Activated effector memory CD4-positive, alpha-beta T cell treated with Interleukin-2 at 50 U/mL for 16 hours (primary cell): ENCODE data around the gene COLEC12.
"Not testable (repeated sequence)": the region's sequence is repeated elsewhere in the genome, so short reads cannot be mapped to it uniquely, and the experiment has no call there.

ENCODE experiments used
- DNase-seq: peaks from one replicate; pipeline ENCODE4 v3.0.0-alpha.2; 2020

COLEC12 gene

GRCh38 chr18:310042-310441 is 190.5 kb downstream of the COLEC12 start:
- no peak for DNase-seq

GRCh38 chr18:308086-308485 is 192.4 kb downstream of the COLEC12 start:
- not testable (repeated sequence) for DNase-seq

- no peak for DNase-seq
These were observed 193.8 kb downstream of the COLEC12 start for GRCh38 chr18:306608-307255.

- no peak for DNase-seq
These were observed 195.4 kb downstream of the COLEC12 start for GRCh38 chr18:305003-305501.

- DNase-seq, result no peak
These were observed 196.9 kb downstream of the COLEC12 start for GRCh38 chr18:303607-304006.

- DNase-seq, result no peak
These were observed 197.5 kb downstream of the COLEC12 start for GRCh38 chr18:303011-303410.

- no peak for DNase-seq
These were observed 198.4 kb downstream of the COLEC12 start for GRCh38 chr18:302097-302496.

GRCh38 chr18:297936-298335 is 202.6 kb downstream of the COLEC12 start:
- DNase-seq, result no peak

- no peak for DNase-seq
These were observed 204.6 kb downstream of the COLEC12 start for GRCh38 chr18:295756-296490.

- no peak for DNase-seq
These were observed 205.9 kb downstream of the COLEC12 start for GRCh38 chr18:294566-294965.

GRCh38 chr18:293536-293935 is 207.0 kb downstream of the COLEC12 start:
- no peak for DNase-seq

- no peak for DNase-seq
These were observed 208.2 kb downstream of the COLEC12 start for GRCh38 chr18:292271-292670.

GRCh38 chr18:289970-290369 is 210.5 kb downstream of the COLEC12 start:
- not testable (repeated sequence) for DNase-seq

GRCh38 chr18:289026-289425 is 211.5 kb downstream of the COLEC12 start:
- DNase-seq, result no peak

GRCh38 chr18:286515-287310 is 213.8 kb downstream of the COLEC12 start:
- no peak for DNase-seq

- DNase-seq, result no peak
These were observed 214.7 kb downstream of the COLEC12 start for GRCh38 chr18:285817-286216.

GRCh38 chr18:275486-275885 is 225.0 kb downstream of the COLEC12 start:
- no peak for DNase-seq

GRCh38 chr18:274313-274712 is 226.2 kb downstream of the COLEC12 start:
- no peak for DNase-seq

GRCh38 chr18:273525-273924 is 227.0 kb downstream of the COLEC12 start:
- no peak for DNase-seq

- no peak for DNase-seq
These were observed 227.9 kb downstream of the COLEC12 start for GRCh38 chr18:272650-273049.

- DNase-seq, result no peak
These were observed 230.9 kb downstream of the COLEC12 start for GRCh38 chr18:269480-270095.

- peak; percentile 86 for DNase-seq
These were observed 232.6 kb downstream of the COLEC12 start, which contains the start of gene THOC1 for GRCh38 chr18:267688-268552. TSS of gene THOC1 (minus strand) at chr18:268047. CDS start at chr18:268019, 28 bp downstream.
